Tibial nerve (tissue), 4 donors: Measurements from ENCODE around the gene EFNA4.

Experiments used
- EP300 ChIP-seq, 2 donors: sonication (generic); formaldehyde crosslinking; IDR thresholded peaks; one replicate each; pipeline ENCODE4 v1.6.1; 2017; ENCODE audit warnings: antibody characterized with exemption in 2 of 2, mild to moderate bottlenecking in 1 of 2
- TF ChIP-seq, protein P1 (sequence below), 5 experiments: fragments of 200-600 bp in 3 of 5; fragments of 450-650 bp in 2 of 5; sonication (generic) in 3 of 5; IDR thresholded peaks; one replicate each; pipeline ENCODE4 v1.5.1; 2016 to 2019; ENCODE audit warnings: antibody characterized with exemption in 5 of 5, mild to moderate bottlenecking in 3 of 5, moderate library complexity in 2 of 5

DNA sequence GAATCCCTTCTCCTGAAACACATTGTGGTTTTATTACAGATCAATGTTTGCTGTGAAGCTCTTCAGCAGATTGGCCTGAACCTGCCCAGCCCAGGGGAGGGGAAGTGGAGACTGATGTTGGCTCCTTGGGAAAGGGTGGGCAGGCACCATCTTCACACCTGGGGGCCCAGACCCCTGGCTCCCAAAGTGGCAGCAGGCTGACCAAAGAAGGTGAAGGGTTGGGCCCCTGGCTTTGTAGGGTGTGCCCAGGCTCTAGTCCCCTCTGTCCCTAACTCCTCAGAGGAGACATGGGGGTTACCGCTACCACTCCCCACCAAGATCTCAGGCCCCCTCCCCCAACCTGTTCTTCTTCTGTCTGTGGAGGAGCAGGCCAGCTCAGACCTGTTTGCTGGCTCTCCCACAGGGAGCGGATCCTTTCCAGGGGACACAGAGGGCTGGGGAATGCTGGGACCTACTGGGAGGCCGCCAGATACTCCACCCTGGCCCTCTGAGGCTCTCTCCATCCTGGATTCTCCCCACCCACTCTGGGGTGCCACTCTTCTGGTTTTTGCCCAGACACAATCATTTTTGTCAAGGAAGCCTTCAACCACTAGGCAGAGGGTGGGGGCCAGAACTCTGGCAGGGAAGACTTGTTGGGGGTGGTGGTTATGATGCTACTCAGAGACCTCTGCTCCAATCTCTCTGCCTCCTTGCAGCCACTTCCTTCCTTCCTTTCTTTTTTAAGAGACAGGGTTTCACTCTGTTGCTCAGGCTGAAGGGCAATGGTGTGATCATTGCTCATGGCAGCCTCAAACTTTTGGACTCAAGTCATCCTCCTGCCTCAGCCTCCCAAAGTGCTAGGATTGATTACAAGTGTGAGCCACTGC is 10.1 kb downstream of the EFNA4 start:
- TF ChIP-seq EP300 (IDR thresholded peaks at IDR 0.05), result no peak
- TF ChIP-seq, protein P1, sequence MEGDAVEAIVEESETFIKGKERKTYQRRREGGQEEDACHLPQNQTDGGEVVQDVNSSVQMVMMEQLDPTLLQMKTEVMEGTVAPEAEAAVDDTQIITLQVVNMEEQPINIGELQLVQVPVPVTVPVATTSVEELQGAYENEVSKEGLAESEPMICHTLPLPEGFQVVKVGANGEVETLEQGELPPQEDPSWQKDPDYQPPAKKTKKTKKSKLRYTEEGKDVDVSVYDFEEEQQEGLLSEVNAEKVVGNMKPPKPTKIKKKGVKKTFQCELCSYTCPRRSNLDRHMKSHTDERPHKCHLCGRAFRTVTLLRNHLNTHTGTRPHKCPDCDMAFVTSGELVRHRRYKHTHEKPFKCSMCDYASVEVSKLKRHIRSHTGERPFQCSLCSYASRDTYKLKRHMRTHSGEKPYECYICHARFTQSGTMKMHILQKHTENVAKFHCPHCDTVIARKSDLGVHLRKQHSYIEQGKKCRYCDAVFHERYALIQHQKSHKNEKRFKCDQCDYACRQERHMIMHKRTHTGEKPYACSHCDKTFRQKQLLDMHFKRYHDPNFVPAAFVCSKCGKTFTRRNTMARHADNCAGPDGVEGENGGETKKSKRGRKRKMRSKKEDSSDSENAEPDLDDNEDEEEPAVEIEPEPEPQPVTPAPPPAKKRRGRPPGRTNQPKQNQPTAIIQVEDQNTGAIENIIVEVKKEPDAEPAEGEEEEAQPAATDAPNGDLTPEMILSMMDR (IDR thresholded peaks at IDR 0.05), result no peak
